Duodenal mucosa (tissue), 2 donors: ENCODE results near the gene F8A3.
"Not testable (repeated sequence)": the region's sequence is repeated elsewhere in the genome, so short reads cannot be mapped to it uniquely, and the experiment has no call there.

ENCODE experiments used
- H3K27ac ChIP-seq: one replicate; pipeline ENCODE4 v1.7.0; 2013; ENCODE audit warnings: low read depth, low read length
- H3K27me3 ChIP-seq, 2 donors: one replicate each; pipeline ENCODE4 v1.7.0; 2013; ENCODE audit warnings: low read length in 2 of 2, control low read depth in 1 of 2; ENCODE audit not compliant: insufficient read depth in 2 of 2, control insufficient read depth in 1 of 2
- H3K36me3 ChIP-seq, 2 donors: one replicate each; pipeline ENCODE4 v1.7.0; 2013; ENCODE audit warnings: low read length in 2 of 2, control low read depth in 1 of 2; ENCODE audit not compliant: insufficient read depth in 2 of 2, control insufficient read depth in 1 of 2
- H3K4me1 ChIP-seq, 2 donors: one replicate each; pipeline ENCODE4 v1.7.0; 2013; ENCODE audit warnings: low read length in 2 of 2, control low read depth in 1 of 2; ENCODE audit not compliant: insufficient read depth in 2 of 2, control insufficient read depth in 1 of 2
- H3K4me3 ChIP-seq, 2 donors: one replicate each; pipeline ENCODE4 v1.7.0; 2013; ENCODE audit warnings: low read length in 2 of 2, low read depth in 1 of 2
- H3K9ac ChIP-seq, 2 donors: one replicate each; pipeline ENCODE4 v1.7.0; 2013; ENCODE audit warnings: low read length in 2 of 2, low read depth in 1 of 2
- H3K9me3 ChIP-seq, 2 donors: one replicate each; pipeline ENCODE4 v1.7.0; 2013; ENCODE audit warnings: low read length in 2 of 2, control low read depth in 1 of 2; ENCODE audit not compliant: control insufficient read depth in 1 of 2

The F8A3 gene

GRCh38 chrX:155458471-155458870 lies at the start of gene F8A3:
Gene F8A3 (minus strand): TSS chrX:155458620. CDS start chrX:155458600, 20 bp downstream.
- H3K4me1 ChIP-seq, H3K27me3 ChIP-seq, H3K9ac ChIP-seq, H3K36me3 ChIP-seq, H3K4me3 ChIP-seq, H3K9me3 ChIP-seq, H3K27ac ChIP-seq: not testable (repeated sequence)

GRCh38 chrX:155505296-155505695 lies 46.9 kb upstream of the F8A3 start:
- H3K27me3 ChIP-seq = no peaks in the 10 kb centered on the region

GRCh38 chrX:155495134-155495533 lies 36.7 kb upstream of the F8A3 start:
- not testable (repeated sequence) for H3K27me3 ChIP-seq, H3K9me3 ChIP-seq

More at GRCh38 chrX:155505296-155505695, 46.9 kb upstream of the F8A3 start:
- peaks cover 3 to 11% of the 10 kb centered on the region in 2 donors for H3K36me3 ChIP-seq
- no peaks in the 10 kb centered on the region for H3K4me1 ChIP-seq
- no peak overlapping the region for H3K27ac ChIP-seq
- no peak overlapping the region for H3K9ac ChIP-seq
- no peak overlapping the region for H3K4me3 ChIP-seq
- H3K9me3 ChIP-seq = no peaks in the 10 kb centered on the region

GRCh38 chrX:155491421-155491820 lies 33.0 kb upstream of the F8A3 start:
- not testable (repeated sequence) for H3K36me3 ChIP-seq, H3K9ac ChIP-seq, H3K9me3 ChIP-seq, H3K4me1 ChIP-seq, H3K27ac ChIP-seq, H3K27me3 ChIP-seq, H3K4me3 ChIP-seq

More at GRCh38 chrX:155495134-155495533, 36.7 kb upstream of the F8A3 start:
- H3K4me1 ChIP-seq, H3K36me3 ChIP-seq, H3K9ac ChIP-seq, H3K27ac ChIP-seq, H3K4me3 ChIP-seq: not testable (repeated sequence)

DNA sequence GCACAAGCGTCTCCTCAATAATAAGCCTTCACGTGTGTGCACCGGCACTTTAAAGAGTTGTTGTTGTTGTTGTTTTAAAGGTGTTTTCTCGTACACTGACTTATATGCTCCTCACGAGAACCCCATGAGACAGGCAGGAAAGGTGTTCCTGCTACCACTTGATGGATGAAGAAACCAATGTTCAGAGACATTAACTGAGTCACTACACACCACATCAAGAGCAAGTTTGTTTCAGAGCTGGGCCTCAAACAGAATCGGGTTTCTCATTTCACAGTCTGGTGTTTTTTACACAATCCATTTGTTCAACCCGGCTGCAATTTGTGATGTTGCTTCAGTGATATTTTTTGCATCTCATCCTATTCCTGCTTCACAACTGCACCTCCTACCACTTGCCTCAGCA lies 18.7 kb upstream of the F8A3 start:
- not testable (repeated sequence) for H3K9me3 ChIP-seq, H3K9ac ChIP-seq, H3K36me3 ChIP-seq, H3K4me3 ChIP-seq, H3K27me3 ChIP-seq, H3K4me1 ChIP-seq, H3K27ac ChIP-seq

- not testable (repeated sequence) for H3K27ac ChIP-seq, H3K9ac ChIP-seq, H3K4me1 ChIP-seq, H3K4me3 ChIP-seq, H3K9me3 ChIP-seq, H3K36me3 ChIP-seq, H3K27me3 ChIP-seq
These were observed 8.0 kb upstream of the F8A3 start for GRCh38 chrX:155466269-155466938.

GRCh38 chrX:155460501-155460900 lies 2.1 kb upstream of the F8A3 start:
- H3K27ac ChIP-seq, H3K9me3 ChIP-seq, H3K36me3 ChIP-seq, H3K4me3 ChIP-seq, H3K4me1 ChIP-seq, H3K27me3 ChIP-seq, H3K9ac ChIP-seq: not testable (repeated sequence)

DNA sequence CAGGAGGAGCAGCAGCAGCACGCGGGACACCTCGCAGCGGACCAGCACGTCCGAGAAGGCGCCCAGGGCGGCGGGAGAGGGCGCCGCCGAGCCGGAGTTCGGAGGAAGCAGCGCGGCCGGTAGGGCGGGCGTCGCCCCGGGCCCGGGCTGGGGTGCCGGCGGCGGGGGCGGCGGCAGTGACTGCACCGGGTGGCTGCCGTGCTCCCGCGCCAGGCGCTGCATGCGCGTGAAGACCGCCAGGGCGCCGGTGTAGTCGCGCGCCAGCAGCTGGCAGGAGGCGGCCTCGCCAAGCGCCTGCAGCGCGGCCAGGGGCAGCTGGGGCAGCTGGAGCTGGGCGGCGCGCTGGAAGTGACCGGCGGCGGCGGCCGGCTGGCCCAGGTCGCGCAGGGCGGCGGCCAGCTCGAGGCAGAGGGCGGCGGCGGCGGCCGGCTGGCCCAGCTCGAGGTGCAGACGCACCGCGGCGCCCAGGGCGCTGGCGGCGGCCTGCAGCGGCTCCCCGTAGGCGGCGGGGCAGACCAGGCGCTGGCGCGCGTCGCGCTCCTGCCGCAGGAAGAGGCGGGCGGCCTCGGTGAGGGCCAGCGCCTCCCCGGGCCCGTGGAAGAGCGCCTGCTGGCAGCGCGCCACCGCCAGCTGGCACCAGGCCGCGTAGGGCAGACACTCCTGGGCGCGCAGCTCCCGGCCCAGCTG lies 516 bp downstream of the F8A3 start:
- H3K4me3 ChIP-seq, H3K27ac ChIP-seq, H3K9me3 ChIP-seq, H3K36me3 ChIP-seq, H3K9ac ChIP-seq, H3K4me1 ChIP-seq, H3K27me3 ChIP-seq: not testable (repeated sequence)

- Histone ChIP-seq H3K4me1 (no peaks in the 10 kb centered on the region), H3K9ac (no peak overlapping the region), H3K9me3 (peaks cover 0 to 9% of the 10 kb centered on the region in 2 donors), H3K36me3 (no peaks in the 10 kb centered on the region), H3K27ac (no peak overlapping the region), H3K27me3 (no peaks in the 10 kb centered on the region), H3K4me3 (no peak overlapping the region)
These were observed 17.3 kb downstream of the F8A3 start for GRCh38 chrX:155441097-155441496.

GRCh38 chrX:155435744-155436112 lies 22.7 kb downstream of the F8A3 start:
- H3K27me3 ChIP-seq = no peaks in the 10 kb centered on the region
- H3K4me1 ChIP-seq = no peaks in the 10 kb centered on the region
- no peak overlapping the region for H3K9ac ChIP-seq
- no peak overlapping the region for H3K27ac ChIP-seq
- no peaks in the 10 kb centered on the region for H3K36me3 ChIP-seq
- H3K4me3 ChIP-seq = no peak overlapping the region
- H3K9me3 ChIP-seq = no peaks in the 10 kb centered on the region
